Naive B cell (primary cell): ENCODE measurements around the gene PEX14. TPM values are rescaled to one million over a fixed set of nuclear protein-coding genes. Genes with fewer than 3 reads are reported as not detected.

Source experiments
- ATAC-seq, 2 donors: fragments of 150-1000 bp; cut with Tn5 transposase; 2 replicates each; pipeline ENCODE4 v1.10.0; 2021; ENCODE audit warnings: low read depth in 2 of 2, mild to moderate bottlenecking in 2 of 2, moderate library complexity in 2 of 2
- DNase-seq: peaks from one replicate; pipeline ENCODE4 v3.0.0; 2022
- H3K27ac Mint-ChIP-seq, 6 donors: one replicate each; pipeline ENCODE4 v1.8.0; 2020 to 2022; ENCODE audit warnings: mild to moderate bottlenecking in 6 of 6, mixed read lengths in 6 of 6, moderate library complexity in 5 of 6, inconsistent platforms in 2 of 6
- H3K27me3 Mint-ChIP-seq, 3 donors: one replicate each; pipeline ENCODE4 v1.8.0; 2021 to 2022; ENCODE audit warnings: mixed read lengths in 3 of 3, mild to moderate bottlenecking in 1 of 3
- H3K36me3 Mint-ChIP-seq, 2 donors: one replicate each; pipeline ENCODE4 v1.8.0; 2020 to 2022; ENCODE audit warnings: mixed read lengths in 2 of 2, inconsistent platforms in 1 of 2, mild to moderate bottlenecking in 1 of 2
- H3K4me1 Mint-ChIP-seq, 3 donors: one replicate each; pipeline ENCODE4 v1.8.0; 2020 to 2022; ENCODE audit warnings: mixed read lengths in 3 of 3, inconsistent platforms in 1 of 3, mild to moderate bottlenecking in 1 of 3, moderate library complexity in 1 of 3
- H3K4me3 Mint-ChIP-seq, 8 donors: one replicate each; pipeline ENCODE4 v1.8.0; 2020 to 2022; ENCODE audit warnings: mild to moderate bottlenecking in 8 of 8, mixed read lengths in 8 of 8, moderate library complexity in 8 of 8, inconsistent platforms in 2 of 8
- H3K9me3 Mint-ChIP-seq, 7 donors: one replicate each; pipeline ENCODE4 v1.8.0; 2020 to 2022; ENCODE audit warnings: mixed read lengths in 7 of 7, mild to moderate bottlenecking in 5 of 7, inconsistent platforms in 2 of 7, moderate library complexity in 1 of 7
- polyA plus RNA-seq, 6 donors: library from polyadenylated mRNA; unstranded; fragments of 300-500 nt; fragmentation: Illumina TruSeq; gene quantifications; one replicate each; pipeline ENCODE4 v1.2.3, GENCODE V29; 2021; ENCODE audit warnings: low read depth in 6 of 6

Gene PEX14
- polyA plus RNA-seq, 6 donors from 2014 or later = 2.6 to 4.2 (median 3.6) TPM

DNA sequence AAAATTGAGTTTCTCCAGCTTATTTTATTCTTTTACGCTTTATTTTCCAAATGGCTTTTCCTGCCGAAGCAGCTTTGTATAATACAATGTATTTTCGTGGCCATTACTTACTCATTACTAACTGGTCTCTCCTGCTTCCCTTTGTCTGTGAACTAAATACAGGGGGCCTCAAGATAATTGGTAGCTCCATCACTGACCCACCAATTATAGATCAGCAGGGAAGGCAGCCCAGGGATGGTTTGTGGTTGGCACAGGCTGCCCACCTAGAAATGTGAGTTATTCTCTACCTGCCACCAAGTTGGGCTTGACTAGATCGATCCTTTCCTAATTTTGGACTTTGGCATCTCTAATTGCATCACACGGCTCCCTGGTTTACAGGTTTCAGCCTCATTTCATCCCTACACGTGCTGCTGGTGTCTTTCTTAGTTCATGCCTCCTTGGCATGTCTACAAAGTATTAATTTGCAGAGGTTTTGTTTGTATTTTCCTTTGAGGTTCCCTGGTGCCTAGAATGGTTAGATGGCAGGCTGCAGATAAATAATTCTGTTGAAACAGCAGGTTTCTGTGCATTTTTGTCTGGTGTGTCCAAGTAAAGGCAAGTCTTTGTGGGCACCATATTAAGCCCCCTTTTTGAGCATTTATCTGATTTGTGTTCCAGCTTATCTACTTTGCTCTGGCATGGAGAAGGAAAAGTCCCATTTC lies 35.2 kb downstream of the PEX14 start:
- Mint-ChIP-seq H3K9me3 (no peaks in the 10 kb centered on the region), H3K4me1 (peaks cover 45 to 56% (median 51%) of the 10 kb centered on the region in 3 donors), H3K27ac (peak overlapping the region in 3 of 6 donors; percentile 9 to 65 (median 58)), H3K36me3 (no peaks in the 10 kb centered on the region), H3K4me3 (no peak overlapping the region), H3K27me3 (no peaks in the 10 kb centered on the region)
- ATAC-seq (no peak), DNase-seq (no peak)

GRCh38 chr1:10510520-10511493 lies 36.1 kb downstream of the PEX14 start:
- Mint-ChIP-seq H3K27me3 (no peaks in the 10 kb centered on the region), H3K4me1 (peaks cover 49 to 61% (median 55%) of the 10 kb centered on the region in 3 donors), H3K27ac (peak overlapping the region in 5 of 6 donors; percentile 54 to 77 (median 61)), H3K4me3 (peak overlapping the region in 5 of 8 donors; percentile 29 to 62 (median 54)), H3K9me3 (no peaks in the 10 kb centered on the region), H3K36me3 (no peaks in the 10 kb centered on the region)
- DNase-seq = no peak
- ATAC-seq = peak in 1 of 2 donors; percentile 56

DNA sequence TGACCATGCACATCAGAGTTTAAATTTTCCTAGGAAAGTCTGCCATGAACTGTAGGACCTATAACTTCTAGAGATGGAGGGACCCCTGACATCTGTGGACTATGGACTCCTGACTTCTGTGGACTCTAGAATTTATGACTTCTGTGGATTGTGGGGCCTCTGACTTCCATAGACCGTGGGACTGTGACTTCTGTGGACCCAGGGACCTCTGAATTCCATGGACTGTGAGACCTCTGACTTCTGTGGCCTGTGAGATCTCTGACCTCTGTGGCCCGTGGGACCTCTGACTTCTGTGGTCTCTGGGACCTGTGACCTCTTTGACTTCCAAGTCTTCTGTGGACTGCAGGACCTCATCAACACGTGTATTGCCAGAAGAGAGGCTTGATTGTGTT lies 36.7 kb downstream of the PEX14 start:
- Mint-ChIP-seq H3K4me1 (peaks cover 53 to 63% (median 54%) of the 10 kb centered on the region in 3 donors), H3K27me3 (no peaks in the 10 kb centered on the region), H3K9me3 (no peaks in the 10 kb centered on the region), H3K27ac (peak overlapping the region in 4 of 6 donors; percentile 44 to 77 (median 64)), H3K36me3 (no peaks in the 10 kb centered on the region), H3K4me3 (peak overlapping the region in 4 of 8 donors; percentile 2 to 62 (median 52))
- no peak for ATAC-seq
- DNase-seq = no peak

- ATAC-seq (no peak), DNase-seq (no peak)
- H3K4me1 Mint-ChIP-seq = peaks cover 47 to 58% (median 47%) of the 10 kb centered on the region in 3 donors
These were observed 38.4 kb downstream of the PEX14 start for GRCh38 chr1:10513199-10513598.

DNA sequence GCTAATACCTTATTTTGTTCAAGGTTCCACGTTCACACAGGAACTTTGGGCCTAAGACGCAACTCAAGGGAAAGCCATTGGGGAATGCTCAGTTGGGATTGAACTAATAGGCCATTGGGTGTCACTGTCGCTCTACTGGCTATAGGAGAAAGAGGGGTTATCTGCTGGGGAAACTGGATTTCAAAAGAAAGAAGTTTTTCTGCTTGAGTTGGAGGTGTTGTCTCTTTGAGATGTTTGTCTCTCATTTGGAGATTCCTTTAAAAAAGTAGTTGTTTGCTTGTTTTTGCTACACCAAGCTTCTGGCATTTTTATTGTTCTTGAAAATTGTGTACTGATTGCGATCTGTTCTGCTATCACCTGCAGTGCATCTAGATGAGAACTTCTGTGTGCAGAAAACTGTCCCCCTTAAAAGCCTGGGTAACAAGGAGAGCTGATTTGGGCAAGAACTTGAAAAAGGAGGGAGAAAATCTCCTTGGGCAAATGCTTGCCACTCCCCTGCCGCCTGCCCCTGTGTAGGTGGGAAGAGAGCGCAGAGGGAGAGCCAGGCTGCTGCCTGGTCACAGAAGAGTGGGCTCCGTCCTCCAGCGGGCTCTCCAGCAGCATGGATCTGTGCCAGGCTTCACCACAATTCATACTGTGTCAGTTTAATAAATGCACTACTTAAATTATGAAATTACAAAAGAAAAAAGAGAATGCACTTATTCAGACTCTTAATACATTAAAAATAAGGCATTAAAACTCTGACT lies 39.9 kb downstream of the PEX14 start:
- no peaks in the 10 kb centered on the region for H3K9me3 Mint-ChIP-seq
- peak overlapping the region in 1 of 6 donors; percentile 27 for H3K27ac Mint-ChIP-seq
- H3K27me3 Mint-ChIP-seq = no peaks in the 10 kb centered on the region
- H3K36me3 Mint-ChIP-seq = peaks cover 0 to 3% of the 10 kb centered on the region in 2 donors
- peaks cover 45 to 53% (median 47%) of the 10 kb centered on the region in 3 donors for H3K4me1 Mint-ChIP-seq
- ATAC-seq = no peak
- no peak overlapping the region for H3K4me3 Mint-ChIP-seq
- no peak for DNase-seq

More at GRCh38 chr1:10513199-10513598, 38.4 kb downstream of the PEX14 start:
- Mint-ChIP-seq H3K36me3 (peaks cover 0 to 3% of the 10 kb centered on the region in 2 donors), H3K27me3 (no peaks in the 10 kb centered on the region), H3K27ac (no peak overlapping the region), H3K4me3 (no peak overlapping the region), H3K9me3 (no peaks in the 10 kb centered on the region)

- no peak for DNase-seq
- peaks cover 0 to 3% of the 10 kb centered on the region in 2 donors for H3K36me3 Mint-ChIP-seq
- peak overlapping the region in 4 of 6 donors; percentile 15 to 50 (median 30) for H3K27ac Mint-ChIP-seq
- H3K27me3 Mint-ChIP-seq = no peaks in the 10 kb centered on the region
- peak in 1 of 2 donors; percentile 40 for ATAC-seq
- H3K9me3 Mint-ChIP-seq = no peaks in the 10 kb centered on the region
- H3K4me1 Mint-ChIP-seq = peaks cover 38 to 47% (median 41%) of the 10 kb centered on the region in 3 donors
- no peak overlapping the region for H3K4me3 Mint-ChIP-seq
These were observed 40.7 kb downstream of the PEX14 start for GRCh38 chr1:10515301-10515975.

GRCh38 chr1:10515976-10516750 lies 41.4 kb downstream of the PEX14 start:
- Mint-ChIP-seq H3K27me3 (no peaks in the 10 kb centered on the region), H3K9me3 (no peaks in the 10 kb centered on the region), H3K36me3 (peaks cover 0 to 3% of the 10 kb centered on the region in 2 donors), H3K27ac (peak overlapping the region in 2 of 6 donors; percentile 15 to 38), H3K4me1 (peaks cover 33 to 44% (median 35%) of the 10 kb centered on the region in 3 donors), H3K4me3 (no peak overlapping the region)
- DNase-seq = no peak
- no peak for ATAC-seq

DNA sequence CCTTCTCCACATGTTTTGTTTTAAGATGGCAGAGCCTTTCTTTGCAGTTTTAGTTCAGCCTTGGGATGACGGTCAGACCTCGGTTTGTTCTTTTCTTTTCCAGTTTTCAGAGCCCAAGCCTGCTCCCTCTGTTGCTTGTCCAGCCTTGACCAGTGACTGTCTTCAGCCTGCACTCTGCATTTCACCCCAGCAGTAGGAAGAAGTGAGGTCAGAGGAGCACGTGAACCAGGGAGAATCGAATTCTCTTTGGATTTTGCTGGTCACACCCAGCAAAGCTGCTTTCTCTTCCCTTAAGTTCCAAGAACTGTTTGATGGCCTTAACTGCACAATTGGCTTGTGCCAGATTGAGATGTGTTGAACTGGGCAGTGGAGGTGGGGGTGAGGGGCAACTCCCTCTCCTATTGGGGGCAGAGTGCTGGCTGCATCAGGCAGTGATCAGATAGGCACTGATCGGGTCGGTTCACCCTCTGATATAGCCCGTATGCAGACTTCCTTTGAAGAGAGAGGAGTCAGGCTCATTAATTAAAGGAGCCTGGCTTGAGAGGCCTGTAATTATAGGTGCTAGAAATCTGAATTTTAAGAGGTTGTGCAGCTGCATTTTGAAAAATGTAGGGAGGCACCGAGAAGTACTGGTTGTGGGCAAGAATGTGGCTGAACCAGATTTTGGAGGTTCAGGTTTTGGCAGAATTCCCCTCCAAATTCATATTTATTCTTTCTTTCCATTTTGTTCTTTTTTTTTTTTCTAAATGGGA lies 42.4 kb downstream of the PEX14 start:
- no peak for DNase-seq
- H3K27me3 Mint-ChIP-seq = no peaks in the 10 kb centered on the region
- H3K4me3 Mint-ChIP-seq = no peak overlapping the region
- no peak for ATAC-seq
- H3K9me3 Mint-ChIP-seq = no peaks in the 10 kb centered on the region
- H3K36me3 Mint-ChIP-seq = peaks cover 0 to 3% of the 10 kb centered on the region in 2 donors
- H3K27ac Mint-ChIP-seq = peak overlapping the region in 2 of 6 donors; percentile 14 to 74
- H3K4me1 Mint-ChIP-seq = peaks cover 28 to 41% (median 35%) of the 10 kb centered on the region in 3 donors

DNA sequence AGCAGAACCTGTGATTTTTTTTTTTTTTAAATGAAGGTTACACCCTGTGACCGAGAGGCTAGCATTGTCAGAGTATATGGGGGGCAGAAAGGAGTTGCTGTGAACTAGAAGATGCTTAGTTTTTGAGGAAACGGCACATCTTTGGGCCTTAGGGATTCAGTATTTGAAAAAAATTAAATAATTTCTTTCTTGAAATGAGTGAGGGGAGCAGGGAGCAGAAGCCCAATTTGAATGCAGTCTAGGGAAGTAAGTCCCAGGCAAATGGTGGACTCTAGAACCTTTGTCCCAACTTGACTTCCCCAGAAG lies 42.9 kb downstream of the PEX14 start:
- H3K27me3 Mint-ChIP-seq = no peaks in the 10 kb centered on the region
- H3K9me3 Mint-ChIP-seq = no peaks in the 10 kb centered on the region
- peaks cover 28 to 41% (median 39%) of the 10 kb centered on the region in 3 donors for H3K4me1 Mint-ChIP-seq
- peaks cover 0 to 3% of the 10 kb centered on the region in 2 donors for H3K36me3 Mint-ChIP-seq
- ATAC-seq (no peak), DNase-seq (no peak)
- no peak overlapping the region for H3K4me3 Mint-ChIP-seq
- H3K27ac Mint-ChIP-seq = no peak overlapping the region

DNA sequence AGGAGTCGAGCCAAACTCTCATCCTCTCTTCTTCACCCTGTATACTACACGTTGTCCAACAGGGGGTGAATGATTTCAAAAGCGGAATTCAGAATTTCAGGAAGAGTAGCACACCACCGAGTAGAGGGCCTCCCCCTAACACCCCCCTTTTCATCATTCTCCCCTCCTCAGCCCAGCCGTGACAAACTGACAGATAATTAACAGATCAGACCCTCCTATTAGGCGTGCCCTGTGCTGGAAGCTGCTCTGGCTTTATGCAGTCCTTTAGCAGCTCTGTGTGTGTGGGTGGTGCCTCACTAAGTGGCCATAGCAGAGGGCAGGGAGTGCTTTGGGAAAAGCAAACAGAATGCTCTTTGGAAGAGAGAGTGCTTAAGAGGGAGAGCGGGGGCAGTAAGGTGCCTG lies 44.3 kb downstream of the PEX14 start:
- H3K4me3 Mint-ChIP-seq = no peak overlapping the region
- H3K27me3 Mint-ChIP-seq = no peaks in the 10 kb centered on the region
- ATAC-seq = no peak
- H3K27ac Mint-ChIP-seq = peak overlapping the region in 1 of 6 donors; percentile 12
- peaks cover 21 to 36% (median 34%) of the 10 kb centered on the region in 3 donors for H3K4me1 Mint-ChIP-seq
- H3K9me3 Mint-ChIP-seq = no peaks in the 10 kb centered on the region
- peaks cover 0 to 3% of the 10 kb centered on the region in 2 donors for H3K36me3 Mint-ChIP-seq
- DNase-seq = no peak

- peaks cover 12 to 28% (median 26%) of the 10 kb centered on the region in 3 donors for H3K4me1 Mint-ChIP-seq
- no peaks in the 10 kb centered on the region for H3K27me3 Mint-ChIP-seq
- peak overlapping the region in 1 of 6 donors; percentile 13 for H3K27ac Mint-ChIP-seq
- H3K4me3 Mint-ChIP-seq = no peak overlapping the region
- no peak for DNase-seq
- peaks cover 0 to 3% of the 10 kb centered on the region in 2 donors for H3K36me3 Mint-ChIP-seq
- ATAC-seq = no peak
- no peaks in the 10 kb centered on the region for H3K9me3 Mint-ChIP-seq
These were observed 45.7 kb downstream of the PEX14 start for GRCh38 chr1:10520497-10520896.
